ENCODE results near the gene ACSF3.

DNA sequence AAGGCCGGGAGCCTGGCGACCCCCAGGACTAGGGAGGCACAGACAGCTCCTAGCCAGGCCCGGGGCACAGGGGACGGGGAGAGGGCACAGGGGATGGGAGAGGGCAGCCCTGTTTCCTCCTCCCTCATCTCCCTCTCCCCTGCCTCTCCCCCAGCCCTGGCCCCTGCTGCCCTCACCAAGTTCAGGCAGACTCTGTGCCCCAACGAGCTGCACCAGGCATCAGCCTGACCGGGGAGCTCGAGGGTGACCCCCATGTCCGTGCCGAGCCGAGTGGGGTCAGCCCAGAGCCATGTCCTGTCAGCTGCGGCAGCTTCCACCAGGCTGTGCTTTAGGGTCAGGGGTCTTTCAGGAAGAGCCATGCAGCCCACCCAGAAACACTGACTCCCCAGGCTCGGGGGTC lies 83.8 kb downstream of the ACSF3 start:
- TF ChIP-seq ZNF184 (tag by site-specific recombination; IDR thresholded peaks at IDR 0.05) (no peak), MYNN (tag by site-specific recombination; IDR thresholded peaks at IDR 0.05; ENCODE audit: borderline replicate concordance) (no peak), ZNF138 (tag by site-specific recombination; IDR thresholded peaks at IDR 0.05; ENCODE audit: borderline replicate concordance) (no peak), ZNF292 (tag by site-specific recombination; IDR thresholded peaks at IDR 0.05; ENCODE audit: borderline replicate concordance, low read depth) (no peak), ZNF843 (tag by site-specific recombination; IDR thresholded peaks at IDR 0.05) (no peak), ZNF274 (IDR thresholded peaks at IDR 0.05; ENCODE audit: low read length) (no peak), ZNF274 (tag by site-specific recombination; IDR thresholded peaks at IDR 0.05; ENCODE audit: borderline replicate concordance) (no peak), ZNF23 (tag by site-specific recombination; IDR thresholded peaks at IDR 0.05; ENCODE audit: borderline replicate concordance) (no peak)
- TF ChIP-seq, protein P1, sequence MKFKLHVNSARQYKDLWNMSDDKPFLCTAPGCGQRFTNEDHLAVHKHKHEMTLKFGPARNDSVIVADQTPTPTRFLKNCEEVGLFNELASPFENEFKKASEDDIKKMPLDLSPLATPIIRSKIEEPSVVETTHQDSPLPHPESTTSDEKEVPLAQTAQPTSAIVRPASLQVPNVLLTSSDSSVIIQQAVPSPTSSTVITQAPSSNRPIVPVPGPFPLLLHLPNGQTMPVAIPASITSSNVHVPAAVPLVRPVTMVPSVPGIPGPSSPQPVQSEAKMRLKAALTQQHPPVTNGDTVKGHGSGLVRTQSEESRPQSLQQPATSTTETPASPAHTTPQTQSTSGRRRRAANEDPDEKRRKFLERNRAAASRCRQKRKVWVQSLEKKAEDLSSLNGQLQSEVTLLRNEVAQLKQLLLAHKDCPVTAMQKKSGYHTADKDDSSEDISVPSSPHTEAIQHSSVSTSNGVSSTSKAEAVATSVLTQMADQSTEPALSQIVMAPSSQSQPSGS (tag by site-specific recombination; IDR thresholded peaks at IDR 0.05; ENCODE audit: low read depth) = no peak
- TF ChIP-seq, protein P2, sequence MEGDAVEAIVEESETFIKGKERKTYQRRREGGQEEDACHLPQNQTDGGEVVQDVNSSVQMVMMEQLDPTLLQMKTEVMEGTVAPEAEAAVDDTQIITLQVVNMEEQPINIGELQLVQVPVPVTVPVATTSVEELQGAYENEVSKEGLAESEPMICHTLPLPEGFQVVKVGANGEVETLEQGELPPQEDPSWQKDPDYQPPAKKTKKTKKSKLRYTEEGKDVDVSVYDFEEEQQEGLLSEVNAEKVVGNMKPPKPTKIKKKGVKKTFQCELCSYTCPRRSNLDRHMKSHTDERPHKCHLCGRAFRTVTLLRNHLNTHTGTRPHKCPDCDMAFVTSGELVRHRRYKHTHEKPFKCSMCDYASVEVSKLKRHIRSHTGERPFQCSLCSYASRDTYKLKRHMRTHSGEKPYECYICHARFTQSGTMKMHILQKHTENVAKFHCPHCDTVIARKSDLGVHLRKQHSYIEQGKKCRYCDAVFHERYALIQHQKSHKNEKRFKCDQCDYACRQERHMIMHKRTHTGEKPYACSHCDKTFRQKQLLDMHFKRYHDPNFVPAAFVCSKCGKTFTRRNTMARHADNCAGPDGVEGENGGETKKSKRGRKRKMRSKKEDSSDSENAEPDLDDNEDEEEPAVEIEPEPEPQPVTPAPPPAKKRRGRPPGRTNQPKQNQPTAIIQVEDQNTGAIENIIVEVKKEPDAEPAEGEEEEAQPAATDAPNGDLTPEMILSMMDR (tag by site-specific recombination; IDR thresholded peaks at IDR 0.05) = no peak
- TF ChIP-seq, protein P3, sequence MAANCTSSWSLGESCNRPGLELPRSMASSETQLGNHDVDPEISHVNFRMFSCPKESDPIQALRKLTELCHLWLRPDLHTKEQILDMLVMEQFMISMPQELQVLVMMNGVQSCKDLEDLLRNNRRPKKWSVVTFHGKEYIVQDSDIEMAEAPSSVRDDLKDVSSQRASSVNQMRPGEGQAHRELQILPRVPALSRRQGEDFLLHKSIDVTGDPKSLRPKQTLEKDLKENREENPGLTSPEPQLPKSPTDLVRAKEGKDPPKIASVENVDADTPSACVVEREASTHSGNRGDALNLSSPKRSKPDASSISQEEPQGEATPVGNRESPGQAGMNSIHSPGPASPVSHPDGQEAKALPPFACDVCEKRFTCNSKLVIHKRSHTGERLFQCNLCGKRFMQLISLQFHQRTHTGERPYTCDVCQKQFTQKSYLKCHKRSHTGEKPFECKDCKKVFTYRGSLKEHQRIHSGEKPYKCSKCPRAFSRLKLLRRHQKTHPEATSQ (tag by site-specific recombination; IDR thresholded peaks at IDR 0.05) = no peak
- TF ChIP-seq, protein P4, sequence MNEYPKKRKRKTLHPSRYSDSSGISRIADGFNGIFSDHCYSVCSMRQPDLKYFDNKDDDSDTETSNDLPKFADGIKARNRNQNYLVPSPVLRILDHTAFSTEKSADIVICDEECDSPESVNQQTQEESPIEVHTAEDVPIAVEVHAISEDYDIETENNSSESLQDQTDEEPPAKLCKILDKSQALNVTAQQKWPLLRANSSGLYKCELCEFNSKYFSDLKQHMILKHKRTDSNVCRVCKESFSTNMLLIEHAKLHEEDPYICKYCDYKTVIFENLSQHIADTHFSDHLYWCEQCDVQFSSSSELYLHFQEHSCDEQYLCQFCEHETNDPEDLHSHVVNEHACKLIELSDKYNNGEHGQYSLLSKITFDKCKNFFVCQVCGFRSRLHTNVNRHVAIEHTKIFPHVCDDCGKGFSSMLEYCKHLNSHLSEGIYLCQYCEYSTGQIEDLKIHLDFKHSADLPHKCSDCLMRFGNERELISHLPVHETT (tag by site-specific recombination; IDR thresholded peaks at IDR 0.05) = no peak
- TF ChIP-seq, protein P5, sequence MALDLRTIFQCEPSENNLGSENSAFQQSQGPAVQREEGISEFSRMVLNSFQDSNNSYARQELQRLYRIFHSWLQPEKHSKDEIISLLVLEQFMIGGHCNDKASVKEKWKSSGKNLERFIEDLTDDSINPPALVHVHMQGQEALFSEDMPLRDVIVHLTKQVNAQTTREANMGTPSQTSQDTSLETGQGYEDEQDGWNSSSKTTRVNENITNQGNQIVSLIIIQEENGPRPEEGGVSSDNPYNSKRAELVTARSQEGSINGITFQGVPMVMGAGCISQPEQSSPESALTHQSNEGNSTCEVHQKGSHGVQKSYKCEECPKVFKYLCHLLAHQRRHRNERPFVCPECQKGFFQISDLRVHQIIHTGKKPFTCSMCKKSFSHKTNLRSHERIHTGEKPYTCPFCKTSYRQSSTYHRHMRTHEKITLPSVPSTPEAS (tag by site-specific recombination; IDR thresholded peaks at IDR 0.05) = no peak
